NT2/D1 (cell line): ENCODE measurements around the gene ROBO1.

ENCODE experiments used
- SUZ12 ChIP-seq: IDR thresholded peaks from 2 replicates; pipeline ENCODE4 v1.6.1; 2011; ENCODE audit not compliant: insufficient read length, insufficient read depth; ENCODE audit errors: extremely low read depth
- YY1 ChIP-seq: IDR thresholded peaks from 2 replicates; pipeline ENCODE4 v1.6.1; 2011; ENCODE audit not compliant: insufficient read length, insufficient read depth
- ZNF274 ChIP-seq: IDR thresholded peaks from 2 replicates; pipeline ENCODE4 v1.6.1; 2011; ENCODE audit warnings: mild to moderate bottlenecking, low read depth, low read length

DNA sequence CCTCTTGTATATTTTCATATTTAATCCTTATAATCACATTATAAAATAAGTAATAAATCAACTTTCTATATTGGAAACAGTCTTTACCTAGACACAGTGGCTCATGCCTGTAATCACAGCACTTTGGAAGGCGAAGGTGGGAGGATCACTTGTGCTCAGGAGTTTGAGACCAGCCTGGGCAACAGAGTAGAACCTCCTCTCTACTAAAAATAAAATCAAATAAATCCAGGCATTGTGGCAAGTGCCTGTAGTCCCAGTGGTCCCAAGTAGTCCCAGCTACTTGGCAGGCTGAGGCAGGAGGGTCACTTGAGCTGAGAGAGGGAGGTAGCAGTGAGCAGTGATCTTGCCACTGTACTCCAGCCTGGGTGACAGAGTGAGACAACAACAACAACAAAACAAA lies 975.1 kb downstream of the ROBO1 start:
- TF ChIP-seq ZNF274 = no peak
- no peak for TF ChIP-seq YY1
- TF ChIP-seq SUZ12 = no peak
